Measurements from ENCODE around the gene TMPRSS4.

Gene TMPRSS4

GRCh38 chr11:118086913-118087768 lies 10.3 kb downstream of the TMPRSS4 start, which contains the start of gene SMIM35:
TSS of gene SMIM35 (minus strand) at chr11:118086963. CDS start at chr11:118086757, 206 bp downstream.
- no peak within 1 kb of the TSS for H3K4me3 ChIP-seq (ENCODE audit: control insufficient read depth, low read depth, low read length)
- no peak for DNase-seq (ENCODE audit: low read depth)
- no peak for TF ChIP-seq CTCF (conservative IDR thresholded peaks at IDR 0.05; ENCODE audit: control insufficient read depth, insufficient read depth, low read depth, low read length)

- TF ChIP-seq CTCF (conservative IDR thresholded peaks at IDR 0.05; ENCODE audit: control insufficient read depth, insufficient read depth, low read depth, low read length), result no peak
- no peak overlapping the region for H3K4me3 ChIP-seq (ENCODE audit: control insufficient read depth, low read depth, low read length)
Measured at GRCh38 chr11:118087931-118088330, 11.1 kb downstream of the TMPRSS4 start.

GRCh38 chr11:118088531-118088930 lies 11.7 kb downstream of the TMPRSS4 start:
- no peak for DNase-seq (ENCODE audit: low read depth)
- no peak overlapping the region for H3K4me3 ChIP-seq (ENCODE audit: control insufficient read depth, low read depth, low read length)
- TF ChIP-seq CTCF (conservative IDR thresholded peaks at IDR 0.05; ENCODE audit: control insufficient read depth, insufficient read depth, low read depth, low read length), result no peak

More at GRCh38 chr11:118087931-118088330, 11.1 kb downstream of the TMPRSS4 start:
- DNase-seq (ENCODE audit: low read depth), result no peak

GRCh38 chr11:118090545-118091162 lies 13.8 kb downstream of the TMPRSS4 start:
- H3K4me3 ChIP-seq (ENCODE audit: control insufficient read depth, low read depth, low read length), result no peak overlapping the region
- no peak for DNase-seq (ENCODE audit: low read depth)
- TF ChIP-seq CTCF (conservative IDR thresholded peaks at IDR 0.05; ENCODE audit: control insufficient read depth, insufficient read depth, low read depth, low read length), result no peak

GRCh38 chr11:118091690-118092089 lies 14.8 kb downstream of the TMPRSS4 start:
- DNase-seq (ENCODE audit: low read depth), result no peak

More at GRCh38 chr11:118091690-118092089, 14.8 kb downstream of the TMPRSS4 start:
- TF ChIP-seq CTCF (conservative IDR thresholded peaks at IDR 0.05; ENCODE audit: control insufficient read depth, insufficient read depth, low read depth, low read length), result no peak
- no peak overlapping the region for H3K4me3 ChIP-seq (ENCODE audit: control insufficient read depth, low read depth, low read length)

All from fibroblast of mammary gland (primary cell).